ENCODE measurements around the gene SLC18A2.

DNA sequence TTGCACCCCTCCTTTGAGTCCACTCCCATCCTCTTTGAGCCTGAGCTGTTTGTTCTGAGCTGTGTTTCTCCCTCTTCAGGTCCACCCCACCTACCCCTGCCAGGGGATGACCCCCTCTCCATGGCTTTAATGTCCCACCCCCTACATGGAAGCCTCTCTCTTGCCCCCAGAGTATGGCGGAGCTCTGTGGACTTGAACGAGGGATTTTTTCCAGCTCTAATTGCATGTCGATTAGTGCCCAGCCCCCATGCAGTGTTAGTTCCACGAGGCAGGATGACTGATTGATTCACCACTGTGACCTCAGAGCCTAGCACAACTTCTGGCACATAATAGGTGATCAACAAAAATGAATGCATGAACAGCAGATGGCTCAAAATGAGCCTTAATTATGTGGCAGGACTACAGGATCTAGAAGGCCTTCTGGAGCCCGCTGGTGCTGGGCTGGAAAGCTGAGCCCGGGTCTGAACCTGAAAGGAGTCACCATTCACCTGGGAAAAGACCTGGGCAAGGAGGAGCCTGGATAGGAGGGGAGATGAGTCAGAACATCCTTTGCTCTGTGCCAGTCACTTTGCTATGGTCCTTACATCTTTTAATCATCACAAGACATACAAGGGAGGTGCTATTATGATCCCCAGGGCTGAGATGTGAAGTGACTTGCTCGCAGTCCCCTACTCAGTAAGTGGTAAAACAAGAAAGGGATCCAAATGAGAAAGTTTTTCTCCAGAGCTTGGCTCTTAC is 17.1 kb upstream of the SLC18A2 start:
- TF ChIP-seq CTCF (IDR thresholded peaks at IDR 0.05) (no peak), POLR2A (IDR thresholded peaks at IDR 0.05) (no peak)

Measured in Peyer's patch (tissue), 4 donors.